GM19035 (cell line): ENCODE measurements around the gene SEPTIN5.

Source experiments
- ATAC-seq: cut with Tn5 transposase; IDR thresholded peaks from one replicate; pipeline ENCODE4 v1.9.1; 2021; ENCODE audit not compliant: unreplicated experiment

SEPTIN5 gene

DNA sequence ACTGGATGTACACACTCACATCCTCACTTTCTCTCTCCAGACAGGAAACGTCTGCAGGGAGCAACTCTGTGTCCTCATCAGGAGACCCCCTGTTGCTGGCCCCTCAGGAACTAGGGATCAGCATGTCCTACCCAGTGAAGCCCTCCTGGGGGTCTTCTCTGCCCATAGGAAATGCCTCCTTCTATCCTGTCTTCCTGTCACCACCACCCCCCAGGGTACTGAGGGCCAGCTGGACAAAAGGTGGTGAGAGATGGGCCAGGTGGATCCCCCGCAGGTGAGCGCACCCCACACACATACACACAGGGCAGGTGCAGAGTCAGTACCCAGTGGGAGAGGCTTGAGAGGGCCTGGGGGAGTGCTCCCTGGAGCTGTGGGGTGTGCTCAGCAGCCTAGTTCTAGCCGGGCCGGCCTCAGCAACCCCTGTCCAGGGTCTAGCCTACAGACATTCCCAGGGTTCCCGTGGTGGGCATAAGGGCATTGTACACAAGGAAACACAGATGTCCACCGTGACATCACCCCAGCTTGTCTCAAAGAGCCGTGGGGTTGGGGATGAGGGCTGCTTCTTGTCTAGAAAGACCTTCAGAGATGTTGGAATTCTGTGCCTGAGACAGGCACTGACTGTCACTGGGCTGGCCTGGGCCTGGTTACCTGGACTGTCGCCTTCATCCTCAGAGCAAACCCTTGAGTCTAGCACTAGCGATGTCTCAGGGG is 18.3 kb downstream of the SEPTIN5 start:
- no peak for ATAC-seq

GRCh38 chr22:19733755-19734154 is 19.5 kb downstream of the SEPTIN5 start:
- ATAC-seq, result no peak

- no peak for ATAC-seq
These were observed 19.9 kb downstream of the SEPTIN5 start for GRCh38 chr22:19734163-19734562.

DNA sequence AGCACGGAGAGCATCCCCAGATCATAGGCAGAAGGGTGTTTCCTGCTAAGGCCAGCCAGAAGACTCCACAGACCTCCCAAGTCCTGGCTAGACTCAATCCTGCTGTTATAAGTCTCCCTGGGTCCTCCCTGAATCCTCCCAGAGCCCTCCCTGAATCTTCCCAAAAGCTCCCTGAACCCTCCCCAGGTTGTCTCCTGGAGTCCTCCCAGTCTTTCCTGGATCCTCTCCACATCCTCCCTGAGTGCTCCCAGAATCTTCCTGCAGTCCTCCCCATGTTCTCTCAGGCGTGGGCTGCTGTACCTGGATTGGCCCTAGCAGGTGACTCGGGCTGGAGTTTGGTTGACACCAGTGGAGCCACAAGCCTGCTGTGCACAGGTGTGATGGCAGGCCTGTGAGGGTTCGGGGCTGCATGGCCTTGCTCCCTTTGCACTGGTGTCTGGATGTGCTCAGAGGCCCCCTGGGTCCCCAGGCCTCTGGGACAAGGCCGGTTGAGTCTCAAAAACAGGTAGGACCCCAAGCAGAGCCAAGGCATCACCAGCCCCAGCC is 20.6 kb downstream of the SEPTIN5 start:
- ATAC-seq, result no peak

DNA sequence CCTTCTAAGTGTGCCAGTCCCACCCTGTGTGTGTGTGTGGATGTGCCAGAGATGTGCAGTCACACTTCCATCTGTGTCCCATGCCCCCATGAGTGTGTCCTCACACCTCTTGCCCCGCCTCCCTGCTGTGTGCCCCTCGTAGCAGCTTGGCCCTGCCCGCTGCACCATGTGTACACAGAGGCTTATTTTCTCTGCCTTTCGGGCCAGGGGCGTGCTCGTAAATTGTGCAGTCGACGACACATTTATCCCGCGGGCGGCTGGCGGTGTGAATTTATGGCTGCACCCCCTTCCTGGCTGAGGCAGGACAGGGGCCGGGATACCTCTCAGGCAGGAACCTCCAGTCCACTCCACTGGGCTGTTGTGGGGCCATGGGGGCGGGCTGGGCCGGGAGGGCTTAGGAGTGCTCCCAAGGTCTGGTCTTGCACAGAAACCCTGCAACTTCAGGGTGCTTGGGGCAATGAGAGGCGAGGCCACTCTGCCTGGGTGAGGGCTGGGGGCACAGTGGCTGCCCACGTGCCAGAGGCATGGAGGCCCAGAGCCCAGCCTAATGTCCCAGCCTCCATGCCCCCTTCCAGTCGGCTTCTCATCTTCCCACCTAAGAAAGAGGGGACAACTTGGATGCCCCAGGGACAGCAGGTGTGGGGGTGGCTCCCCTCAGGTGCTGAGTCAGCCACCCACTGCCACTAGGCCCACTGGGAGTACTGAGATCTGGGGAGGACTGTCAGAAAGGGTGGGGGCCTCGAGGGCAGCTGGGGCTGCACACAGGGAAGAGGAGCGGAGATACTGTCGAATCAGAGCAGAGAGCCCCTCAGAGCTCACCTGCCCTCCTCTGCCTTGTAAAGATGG is 21.6 kb downstream of the SEPTIN5 start:
- no peak for ATAC-seq

DNA sequence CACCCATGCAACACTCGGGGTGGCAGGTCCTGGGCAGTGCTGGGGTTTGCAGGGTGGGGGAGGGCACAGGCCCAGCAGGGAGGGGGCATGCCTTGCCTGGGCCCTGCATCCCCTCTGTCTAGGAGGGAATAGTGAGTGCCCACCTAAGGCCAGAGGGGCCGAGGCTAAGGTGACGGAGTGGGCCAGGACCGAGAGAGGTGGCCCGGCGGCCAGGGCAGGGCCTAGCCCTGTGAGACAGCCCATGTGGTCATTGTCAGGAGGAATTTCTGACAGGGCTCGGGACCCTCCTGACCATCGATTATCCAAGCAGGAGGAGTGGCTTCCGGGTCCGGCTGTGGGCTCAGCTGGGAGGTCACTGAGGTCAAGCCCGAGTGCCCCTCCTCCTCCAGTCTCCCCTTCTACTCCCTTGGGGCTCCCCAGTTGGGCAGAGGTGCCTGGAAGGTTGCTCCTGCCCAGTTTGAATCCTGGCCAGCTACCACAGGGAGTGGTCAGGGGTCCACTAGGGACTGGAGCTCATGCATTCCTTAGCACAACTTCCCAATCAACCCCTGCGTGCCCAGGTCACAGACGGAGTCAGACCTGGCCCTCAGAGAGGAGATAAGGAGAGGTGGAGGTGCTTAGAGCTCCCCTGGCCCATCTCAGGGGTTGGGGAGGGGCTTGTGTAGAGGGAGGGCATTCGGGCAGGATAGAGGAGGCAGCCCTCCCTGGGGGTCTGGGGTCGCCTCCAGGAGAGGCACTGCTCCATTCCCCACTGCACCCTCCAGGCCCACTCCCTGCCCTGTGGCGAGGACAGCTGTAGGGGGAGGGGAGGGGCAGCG is 23.8 kb downstream of the SEPTIN5 start:
- ATAC-seq, result no peak

GRCh38 chr22:19738664-19739447 is 24.6 kb downstream of the SEPTIN5 start:
- ATAC-seq, result no peak

DNA sequence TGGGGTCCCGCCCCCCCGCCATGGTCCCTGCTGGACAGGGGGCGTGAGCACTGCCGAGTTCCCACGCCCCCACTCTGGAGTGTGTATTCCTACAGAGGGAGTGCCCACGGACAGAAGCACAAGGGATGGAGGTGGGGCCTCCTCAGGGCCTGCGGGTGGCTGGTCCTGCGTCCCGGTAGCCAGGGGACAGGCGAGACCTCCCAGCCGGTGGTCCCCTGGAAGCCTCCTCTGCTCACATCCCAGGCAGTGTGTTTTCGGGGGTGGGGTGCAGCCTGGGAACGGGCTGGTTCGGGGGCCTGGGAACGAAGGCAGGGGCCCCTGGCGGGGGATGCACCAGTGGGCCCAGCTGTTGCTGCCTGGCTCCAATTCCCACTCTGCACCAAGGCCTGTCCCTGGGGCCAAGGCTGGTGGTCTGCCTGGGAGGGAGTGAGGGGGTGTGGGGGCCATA is 25.2 kb downstream of the SEPTIN5 start:
- no peak for ATAC-seq

DNA sequence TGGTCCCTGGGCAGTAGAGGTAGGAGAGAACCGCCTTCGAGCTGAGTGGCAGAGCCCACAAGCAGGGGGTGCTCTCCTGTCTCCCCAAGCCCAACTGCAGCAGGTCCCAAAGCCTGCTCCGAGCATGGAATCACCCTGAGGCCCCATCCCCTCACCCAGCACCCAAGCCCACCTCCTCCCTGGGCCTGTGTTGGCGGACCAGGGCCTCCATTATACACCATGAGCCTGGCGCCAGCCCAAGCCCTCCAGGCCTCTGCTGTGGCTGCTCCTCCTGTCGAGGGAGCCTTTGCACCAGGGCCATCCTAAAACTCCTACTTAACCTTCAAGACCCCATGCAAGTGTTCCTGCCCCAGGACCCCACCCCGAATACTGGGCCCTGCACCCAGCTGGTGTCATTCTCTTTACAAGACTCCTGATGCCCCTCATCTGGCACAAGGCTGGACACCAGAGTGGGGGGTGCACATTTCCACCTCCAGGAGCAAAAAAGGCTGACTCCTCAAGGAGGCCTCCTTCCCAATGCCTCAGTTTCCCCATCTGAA is 25.7 kb downstream of the SEPTIN5 start:
- ATAC-seq, result no peak

DNA sequence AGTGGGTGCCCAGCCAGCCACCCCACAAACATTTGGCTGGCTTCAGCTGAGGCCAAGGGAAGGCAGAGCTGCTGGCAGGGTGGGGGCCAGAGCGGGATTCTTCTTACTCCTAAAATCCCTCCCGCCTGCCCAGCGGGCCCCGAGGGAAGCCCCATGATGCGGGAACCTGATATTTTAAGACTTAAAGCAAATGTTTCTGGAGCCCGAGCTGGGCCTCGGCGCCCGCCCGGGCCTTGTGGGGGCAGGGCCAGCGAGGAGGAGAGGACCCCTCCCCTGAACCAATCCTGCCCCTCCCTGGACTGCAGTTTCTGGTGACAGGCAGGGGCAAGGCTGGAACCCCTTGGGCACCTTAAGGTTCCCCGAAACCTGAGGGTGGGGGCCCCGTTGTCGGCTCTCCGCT is 26.3 kb downstream of the SEPTIN5 start:
- no peak for ATAC-seq

DNA sequence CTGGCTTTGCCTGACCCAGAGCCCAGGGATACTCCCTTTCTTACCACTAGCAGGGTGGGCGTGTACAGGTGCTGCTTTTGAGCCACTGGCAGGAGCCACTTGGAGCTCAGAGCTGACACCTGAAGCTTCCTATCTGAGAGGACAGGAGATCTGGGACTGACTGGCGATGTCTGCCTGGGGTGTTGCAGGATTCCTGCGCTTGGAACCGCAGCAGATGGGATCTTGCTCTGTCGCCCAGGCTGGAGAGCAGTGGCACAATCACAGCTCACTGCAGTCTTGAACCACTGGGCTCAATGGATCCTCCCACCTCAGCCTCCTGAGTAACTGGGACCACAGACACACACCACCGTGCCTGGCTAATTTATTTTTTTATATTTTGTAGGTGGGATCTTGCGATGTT is 26.8 kb downstream of the SEPTIN5 start:
- ATAC-seq, result no peak

DNA sequence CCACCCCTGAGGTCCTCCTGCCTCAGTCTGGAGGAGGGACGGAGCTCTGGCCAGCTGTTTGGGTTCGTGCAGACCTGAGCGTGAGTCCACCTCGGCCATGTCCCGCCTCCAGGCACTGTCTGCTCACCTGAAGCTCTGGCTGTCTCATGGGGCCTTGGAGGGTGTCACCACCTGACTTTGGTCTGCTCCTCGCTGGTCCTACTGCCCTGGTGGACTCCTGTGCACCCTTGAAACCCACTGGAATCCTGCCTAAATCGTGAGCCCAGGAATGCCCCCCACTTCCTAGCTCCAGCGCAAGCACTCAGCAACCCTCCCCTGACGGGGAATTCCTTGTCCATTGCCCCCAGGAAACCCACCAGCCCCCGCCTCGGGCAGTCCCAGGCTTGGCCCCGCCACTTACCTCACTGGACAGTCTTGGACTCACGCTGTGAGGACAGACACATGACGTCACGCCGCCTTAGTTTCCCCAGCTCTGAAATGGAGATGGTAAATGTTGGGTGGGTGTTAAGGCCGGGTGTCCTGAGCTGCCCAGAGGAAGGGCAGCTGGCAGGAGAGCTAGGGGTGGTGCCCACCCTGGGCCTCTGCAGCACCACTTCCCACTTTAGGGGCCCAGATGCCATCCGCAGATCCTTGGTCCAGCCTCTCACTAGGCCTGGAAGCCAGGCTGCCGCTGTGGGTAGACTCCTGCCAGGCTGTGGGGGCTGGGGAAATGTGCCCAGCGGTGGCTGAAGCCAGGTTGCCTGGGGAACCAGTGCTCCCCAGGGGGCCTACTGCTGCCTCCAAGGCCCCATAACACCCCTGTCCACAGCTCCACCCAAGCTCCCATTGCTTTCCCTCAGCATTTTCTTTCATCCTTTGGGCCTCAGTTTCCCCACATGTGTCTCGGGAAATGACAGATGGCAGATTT is 28.1 kb downstream of the SEPTIN5 start:
- no peak for ATAC-seq

DNA sequence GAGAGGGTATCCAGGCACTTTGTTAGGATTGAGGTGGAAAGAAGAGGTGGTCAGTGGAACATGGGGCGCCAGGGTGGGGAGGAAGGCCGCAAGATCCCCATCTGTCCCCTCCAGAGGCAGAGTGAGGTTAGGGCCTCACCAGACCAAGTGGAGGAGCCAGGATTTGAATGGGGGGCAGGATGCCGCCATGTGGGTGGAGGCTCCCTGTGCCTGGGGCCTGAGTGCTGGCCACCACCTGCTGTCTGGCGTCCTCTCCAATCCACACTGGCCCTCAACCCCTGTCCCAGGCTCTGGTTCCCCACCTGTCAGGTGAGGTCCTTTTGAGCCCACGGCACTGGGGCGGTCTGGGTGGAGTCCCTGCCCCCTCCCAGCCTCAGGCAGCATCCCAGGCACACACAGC is 28.8 kb downstream of the SEPTIN5 start:
- ATAC-seq, result no peak

DNA sequence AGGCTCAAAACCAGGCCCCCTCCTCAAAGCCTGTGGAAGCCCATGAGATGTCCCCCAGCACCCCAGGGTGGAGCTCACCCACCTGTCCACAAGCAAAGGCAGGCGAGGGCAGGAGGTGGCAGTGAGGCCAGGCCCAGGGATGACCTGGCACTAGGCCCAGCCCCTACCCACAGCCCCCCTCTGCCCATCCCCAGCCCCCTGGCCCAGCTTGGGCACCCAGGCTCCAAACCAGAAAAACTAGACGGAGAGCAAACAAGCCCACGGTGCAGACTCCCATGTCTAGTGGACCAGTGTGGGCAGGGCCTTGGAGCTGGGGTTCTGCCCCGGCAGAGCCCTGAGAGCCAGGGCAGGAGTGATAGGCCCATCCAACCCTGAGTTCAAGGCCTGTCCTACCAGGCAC is 29.3 kb downstream of the SEPTIN5 start:
- ATAC-seq, result no peak

DNA sequence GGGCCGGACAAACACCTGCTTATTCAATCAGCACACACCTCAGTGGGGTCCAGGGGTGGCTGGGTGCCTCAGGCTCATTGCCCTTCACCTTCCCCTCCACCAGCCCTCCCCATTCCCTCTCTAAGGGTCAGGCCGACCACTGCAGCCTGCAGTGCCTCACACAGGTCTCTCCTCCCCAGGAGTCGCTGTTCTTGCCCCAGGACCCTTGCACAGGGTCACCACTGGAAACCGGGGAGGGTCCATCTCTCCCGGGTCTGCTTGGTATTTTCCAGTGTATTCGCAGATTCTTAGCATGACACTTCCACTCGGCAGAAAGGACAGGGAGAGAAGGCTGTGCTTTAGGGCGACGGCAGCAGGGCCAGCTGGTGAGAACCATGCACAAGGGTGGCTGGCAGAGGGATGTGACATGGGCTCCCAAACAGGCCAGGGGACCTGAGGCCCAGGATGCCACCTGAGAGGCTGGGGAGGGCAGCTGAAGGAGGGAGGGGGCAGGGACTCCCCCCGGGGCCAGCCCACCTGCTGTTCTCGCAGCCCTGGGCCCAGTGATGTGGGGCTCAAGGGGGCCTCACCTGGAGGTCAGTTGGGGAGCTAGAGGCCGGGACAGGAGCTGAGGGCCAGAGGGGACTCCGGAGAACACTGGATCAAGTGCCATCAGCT is 30.2 kb downstream of the SEPTIN5 start:
- ATAC-seq, result no peak

- no peak for ATAC-seq
These were observed 31.1 kb downstream of the SEPTIN5 start for GRCh38 chr22:19745155-19746101.

DNA sequence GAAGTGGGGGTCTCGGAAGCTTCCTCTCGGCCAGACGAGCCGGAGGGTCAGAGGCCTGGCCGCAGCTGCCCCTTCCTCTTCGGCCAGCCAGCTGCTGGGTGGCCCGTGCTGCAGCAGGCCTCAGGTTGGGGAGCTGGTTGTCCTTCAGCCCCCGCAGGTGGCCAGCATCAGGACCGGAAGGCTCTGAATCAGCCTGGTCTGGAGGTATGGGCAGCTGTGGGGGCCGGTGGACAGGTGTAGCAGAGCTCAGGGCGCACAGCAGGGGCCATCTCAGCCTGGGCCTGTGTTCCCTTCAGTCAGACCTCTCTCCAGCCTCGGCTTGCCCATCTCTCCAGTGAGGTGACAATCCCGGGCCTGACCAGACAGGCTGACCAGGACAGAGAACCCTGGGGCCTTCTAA is 32.4 kb downstream of the SEPTIN5 start:
- no peak for ATAC-seq

- no peak for ATAC-seq
These were observed 33.2 kb downstream of the SEPTIN5 start for GRCh38 chr22:19747551-19747950.
